Transverse colon (tissue), 4 donors: ENCODE measurements around the gene ANLN. TPM values are rescaled to one million over a fixed set of nuclear protein-coding genes. Genes with fewer than 3 reads are reported as not detected.

Experiments used
- DNase-seq: peaks from one replicate; pipeline ENCODE4 v3.0.0-alpha.2; 2019
- H3K27ac ChIP-seq, 4 donors: fragments of 200-600 bp; sonication (generic); 2 replicates each; pipeline ENCODE4 v1.5.1; 2016 to 2018; ENCODE audit warnings: inconsistent platforms in 4 of 4
- H3K27me3 ChIP-seq: fragments of 200-600 bp; sonication (generic); 2 replicates; pipeline ENCODE4 v1.5.1; 2017; ENCODE audit warnings: inconsistent platforms
- H3K36me3 ChIP-seq, 4 donors: fragments of 200-600 bp; sonication (generic); 2 replicates each; pipeline ENCODE4 v1.5.1; 2017 to 2019; ENCODE audit warnings: inconsistent platforms in 4 of 4
- H3K4me1 ChIP-seq, 4 donors: fragments of 200-600 bp; sonication (generic); 2 replicates each; pipeline ENCODE4 v1.5.1; 2017 to 2020; ENCODE audit warnings: inconsistent platforms in 4 of 4
- H3K4me3 ChIP-seq, 4 donors: fragments of 200-600 bp; sonication (generic); 1 replicate in 1 of 4; 2 replicates in 3 of 4; pipeline versions ENCODE4 v1.5.1 to v1.6.1; 2017 to 2019; ENCODE audit warnings: inconsistent platforms in 4 of 4
- H3K9me3 ChIP-seq, 2 donors: fragments of 200-600 bp; sonication (generic); 2 replicates each; pipeline ENCODE4 v1.5.1; 2017 to 2019; ENCODE audit warnings: inconsistent platforms in 2 of 2
- EP300 ChIP-seq: sonication (generic); formaldehyde crosslinking; IDR thresholded peaks from one replicate; pipeline ENCODE4 v1.6.1; 2017; ENCODE audit warnings: antibody characterized with exemption, low read depth
- POLR2A ChIP-seq: fragments of 450-650 bp; IDR thresholded peaks from one replicate; pipeline ENCODE4 v1.6.1; 2016; ENCODE audit warnings: antibody characterized with exemption, mild to moderate bottlenecking, moderate library complexity
- POLR2AphosphoS5 ChIP-seq, 3 donors: sonication (generic); formaldehyde crosslinking; IDR thresholded peaks; one replicate each; pipeline ENCODE4 v1.6.1; 2016; ENCODE audit warnings: antibody characterized with exemption in 3 of 3
- WGBS, 2 donors: methylation state at CpG; one replicate each; pipeline ENCODE4 v1.1.5; 2018; ENCODE audit warnings: low coverage in 1 of 2; 5-methylcytosine and 5-hydroxymethylcytosine counted together
- in situ Hi-C, 4 donors: fragments of 200-750 bp; cut with MboI; loops; one replicate each; pipeline versions ENCODE4 v1.15.0 to v1.15.1; 2017; ENCODE audit warnings: low sequenced_read_pairs in 3 of 4, low pct_ligation_motif_present in 1 of 4, low pct_unique_long_range_greater_than_20kb in 1 of 4
- intact Hi-C: fragments of 100-400 bp; cut with DNase I; formaldehyde crosslinking; loops from one replicate; pipeline ENCODE4 v1.15.1; 2023; ENCODE audit warnings: low total_unique reads
- total RNA-seq, 4 donors: library from RNA; depleted of rRNA; stranded (reverse); fragments of >200 nt; gene quantifications; one replicate each; pipeline ENCODE4 v1.1.0, GENCODE V29; 2016
- TF ChIP-seq, protein P1 (sequence below), 5 experiments: fragments of 200-600 bp in 3 of 5; fragments of 450-650 bp in 2 of 5; sonication (generic) in 3 of 5; IDR thresholded peaks; 1 replicate in 2 of 5; 2 replicates in 3 of 5; pipeline ENCODE4 v1.5.1; 2016 to 2017; ENCODE audit warnings: antibody characterized with exemption in 5 of 5, inconsistent platforms in 3 of 5, mild to moderate bottlenecking in 2 of 5, moderate library complexity in 1 of 5

Gene ANLN
- total RNA-seq, 4 donors from 2014 or later = 0.37 to 97.1 (median 5.7) TPM

DNA sequence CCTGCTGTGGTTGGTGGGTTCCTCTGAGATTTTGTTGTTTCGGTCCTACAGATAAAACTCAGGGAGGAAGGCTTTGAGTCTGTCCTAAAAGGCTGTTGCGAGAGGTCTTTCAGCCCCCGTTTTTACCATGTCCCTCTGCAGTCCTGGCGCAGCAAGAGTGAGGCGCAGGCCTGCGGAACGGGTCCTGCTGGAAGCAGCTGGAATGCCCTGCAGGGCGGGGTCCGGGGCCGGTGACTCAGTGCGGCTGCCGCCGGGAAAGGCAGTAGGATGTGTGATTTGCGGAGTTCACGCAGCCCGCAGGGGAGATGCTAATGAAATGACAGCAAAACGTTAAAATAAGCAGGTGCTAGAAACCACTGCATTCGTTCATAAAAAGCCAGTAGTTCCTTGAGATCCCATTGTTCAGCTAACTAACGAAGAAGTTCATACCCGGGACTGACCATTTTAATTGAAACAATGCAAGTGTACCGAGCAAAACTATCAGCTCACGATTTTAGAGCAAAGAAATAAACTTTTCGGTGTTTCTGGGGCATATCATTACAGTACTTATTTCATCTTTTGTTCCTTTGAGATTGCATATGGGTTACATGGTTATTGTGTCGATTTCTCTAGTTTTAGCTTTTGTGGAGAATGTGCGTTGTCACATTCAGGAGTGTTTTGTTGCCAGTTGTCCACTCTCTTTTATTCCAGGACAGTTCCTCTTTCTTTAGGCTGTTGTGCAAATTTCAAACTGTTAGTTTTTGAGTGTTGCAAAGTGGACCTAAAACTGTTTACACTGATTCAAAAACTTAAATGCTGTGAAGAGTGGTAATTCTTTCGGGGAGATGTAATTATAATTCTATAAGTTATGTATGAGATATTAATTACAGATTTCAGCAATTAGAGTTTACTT, 783 bp downstream of the ANLN start:
- no peaks in the 10 kb centered on the region for H3K27me3 ChIP-seq
- peak; percentile 85 for DNase-seq
- peaks cover 0 to 29% (median 13%) of the 10 kb centered on the region in 4 donors for H3K4me1 ChIP-seq
- H3K4me3 ChIP-seq = peak overlapping the region; percentile 51 to 86 (median 70)
- peak overlapping the region; percentile 84 to 88 (median 86) for H3K27ac ChIP-seq
- H3K9me3 ChIP-seq = no peaks in the 10 kb centered on the region
- WGBS, 2 donors = 2% methylated on average over 18 to 26 of the region's 26 CpGs
- in situ Hi-C loops = no loop called here
- intact Hi-C loops = loop anchor here (5.0 kb wide), 1 partner anchor 1063 kb away; no protein-coding TSS in a partner anchor
- TF ChIP-seq, protein P1, sequence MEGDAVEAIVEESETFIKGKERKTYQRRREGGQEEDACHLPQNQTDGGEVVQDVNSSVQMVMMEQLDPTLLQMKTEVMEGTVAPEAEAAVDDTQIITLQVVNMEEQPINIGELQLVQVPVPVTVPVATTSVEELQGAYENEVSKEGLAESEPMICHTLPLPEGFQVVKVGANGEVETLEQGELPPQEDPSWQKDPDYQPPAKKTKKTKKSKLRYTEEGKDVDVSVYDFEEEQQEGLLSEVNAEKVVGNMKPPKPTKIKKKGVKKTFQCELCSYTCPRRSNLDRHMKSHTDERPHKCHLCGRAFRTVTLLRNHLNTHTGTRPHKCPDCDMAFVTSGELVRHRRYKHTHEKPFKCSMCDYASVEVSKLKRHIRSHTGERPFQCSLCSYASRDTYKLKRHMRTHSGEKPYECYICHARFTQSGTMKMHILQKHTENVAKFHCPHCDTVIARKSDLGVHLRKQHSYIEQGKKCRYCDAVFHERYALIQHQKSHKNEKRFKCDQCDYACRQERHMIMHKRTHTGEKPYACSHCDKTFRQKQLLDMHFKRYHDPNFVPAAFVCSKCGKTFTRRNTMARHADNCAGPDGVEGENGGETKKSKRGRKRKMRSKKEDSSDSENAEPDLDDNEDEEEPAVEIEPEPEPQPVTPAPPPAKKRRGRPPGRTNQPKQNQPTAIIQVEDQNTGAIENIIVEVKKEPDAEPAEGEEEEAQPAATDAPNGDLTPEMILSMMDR (IDR thresholded peaks at IDR 0.05) = peak in 1 of 5 experiments; percentile 29
- peak; percentile 53 to 75 (median 65) for TF ChIP-seq POLR2AphosphoS5 (IDR thresholded peaks at IDR 0.05)
- TF ChIP-seq EP300 = no peak
- TF ChIP-seq POLR2A = peak; percentile 56
- no peaks in the 10 kb centered on the region for H3K36me3 ChIP-seq

DNA sequence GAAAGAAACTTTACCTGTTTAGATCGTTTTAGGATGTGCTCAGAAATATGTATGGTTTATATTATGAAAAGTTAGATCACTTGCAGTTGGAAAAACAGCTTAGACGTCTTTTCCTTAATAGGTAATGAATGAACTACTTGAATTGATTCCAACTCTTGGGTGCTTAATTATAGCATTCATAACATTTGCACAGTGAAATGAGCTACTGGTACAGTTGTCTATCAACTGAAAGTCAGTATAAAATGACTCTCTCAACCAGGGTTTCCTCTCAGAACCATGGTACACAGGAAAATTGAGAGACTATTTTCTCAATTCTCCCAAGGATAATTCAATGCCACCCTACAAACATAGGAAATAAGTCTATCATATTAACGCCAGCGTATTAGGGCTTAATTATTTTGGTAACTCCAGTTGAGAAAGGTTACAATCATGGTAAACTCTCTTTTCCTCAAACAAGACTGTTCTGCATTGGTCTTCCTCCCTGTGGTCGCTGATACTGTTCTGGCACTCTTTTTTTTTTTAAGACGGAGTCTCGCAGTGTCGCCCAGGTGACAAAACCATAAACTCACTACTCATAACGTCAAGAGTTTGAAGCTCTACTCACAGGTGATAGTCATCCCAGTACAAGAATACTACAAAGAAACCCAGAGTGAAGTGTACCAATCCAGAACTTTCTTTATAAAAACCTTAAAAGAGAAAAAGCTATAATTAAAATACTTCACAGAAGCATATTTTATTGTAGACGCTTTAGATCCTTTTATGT, 2.0 kb downstream of the ANLN start:
- 29 to 55% methylated on average over 9 to 10 of the region's 10 CpGs for WGBS, 2 donors
- H3K36me3 ChIP-seq = no peaks in the 10 kb centered on the region
- in situ Hi-C loops (no loop called here), intact Hi-C loops (loop anchor here (5.0 kb wide), 1 partner anchor 1064 kb away; no protein-coding TSS in a partner anchor)
- peak overlapping the region in 2 of 4 donors; percentile 69 to 86 for H3K4me3 ChIP-seq
- no peak for TF ChIP-seq EP300
- TF ChIP-seq POLR2AphosphoS5 (IDR thresholded peaks at IDR 0.05) = no peak
- peak overlapping the region in 3 of 4 donors; percentile 12 to 87 (median 84) for H3K27ac ChIP-seq
- peaks cover 0 to 29% (median 13%) of the 10 kb centered on the region in 4 donors for H3K4me1 ChIP-seq
- H3K27me3 ChIP-seq = no peaks in the 10 kb centered on the region
- H3K9me3 ChIP-seq = no peaks in the 10 kb centered on the region
- DNase-seq = no peak

DNA sequence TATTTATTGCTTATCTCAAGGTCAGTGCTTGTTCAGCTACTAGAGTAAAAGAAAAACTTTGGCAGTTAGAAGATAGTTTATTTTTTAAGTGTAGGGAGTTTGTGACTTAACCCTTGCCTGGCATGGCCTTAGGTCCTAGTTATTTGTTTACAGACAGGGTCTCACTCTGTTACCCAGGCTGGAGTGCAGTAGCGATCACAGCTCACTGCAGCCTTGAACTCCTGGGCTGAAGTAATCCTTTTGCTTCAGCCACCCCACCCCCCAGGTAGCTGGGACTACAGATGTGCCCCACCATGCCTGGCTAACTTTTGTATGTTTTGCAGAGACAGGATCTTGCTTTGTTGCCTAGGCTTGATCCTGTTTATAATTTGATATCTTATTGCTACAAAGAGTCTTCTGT, 4.2 kb downstream of the ANLN start:
- Histone ChIP-seq H3K9me3 (no peaks in the 10 kb centered on the region), H3K27me3 (no peaks in the 10 kb centered on the region), H3K36me3 (no peaks in the 10 kb centered on the region), H3K27ac (no peak overlapping the region), H3K4me1 (peaks cover 0 to 21% (median 13%) of the 10 kb centered on the region in 4 donors), H3K4me3 (no peak overlapping the region)
- DNase-seq = no peak
- intact Hi-C loops (loop anchor here (5.0 kb wide), 1 partner anchor 1067 kb away; no protein-coding TSS in a partner anchor), in situ Hi-C loops (no loop called here)
- 85% methylated on average over 1 of the region's 1 CpG; no CpG with 5 or more reads in 1 of the 2 donors for WGBS, 2 donors
- TF ChIP-seq POLR2AphosphoS5 (IDR thresholded peaks at IDR 0.05) = no peak
- TF ChIP-seq, protein P1 (IDR thresholded peaks at IDR 0.05) = no peak

DNA sequence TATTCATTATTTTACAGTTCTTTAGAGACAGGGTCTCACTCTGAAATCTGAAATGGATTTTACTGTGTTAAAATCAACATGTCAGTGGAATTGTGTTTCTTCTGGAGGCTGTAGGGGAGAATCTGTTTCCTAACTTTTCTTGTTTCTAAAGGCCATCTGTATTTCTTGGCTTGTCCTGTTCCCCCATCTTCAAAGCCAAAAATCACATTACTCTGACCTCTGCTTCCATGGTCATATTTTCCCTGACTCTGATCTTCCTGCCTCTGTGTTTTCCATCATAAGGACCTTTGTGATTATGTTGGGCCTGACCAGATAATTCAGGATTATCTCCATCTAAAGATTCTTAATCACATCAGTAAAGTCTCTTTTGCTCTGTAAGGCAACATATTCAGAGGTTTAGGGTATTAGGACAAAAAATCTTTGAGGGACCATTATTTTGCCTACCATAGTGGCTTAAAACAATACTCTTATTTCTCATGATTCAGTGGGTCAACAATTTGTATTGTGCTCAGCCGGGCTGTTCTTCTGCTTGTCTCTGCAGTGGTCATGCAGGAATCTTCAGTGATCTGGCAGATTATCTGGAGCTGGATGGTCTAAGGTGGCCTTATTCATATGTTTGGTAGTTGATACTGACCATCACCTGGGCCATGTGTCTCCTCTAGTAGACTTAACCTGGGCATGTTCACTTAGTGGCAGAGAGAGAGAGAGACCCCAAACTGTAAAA, 5.7 kb downstream of the ANLN start:
- no peak for TF ChIP-seq EP300
- no peak for TF ChIP-seq POLR2A
- TF ChIP-seq POLR2AphosphoS5 (IDR thresholded peaks at IDR 0.05) = no peak
- no peaks in the 10 kb centered on the region for H3K27me3 ChIP-seq
- intact Hi-C loops = loop anchor here (5.0 kb wide), 1 partner anchor 523 kb away; no protein-coding TSS in a partner anchor
- no peaks in the 10 kb centered on the region for H3K36me3 ChIP-seq
- H3K4me1 ChIP-seq = peaks cover 0 to 19% (median 10%) of the 10 kb centered on the region in 4 donors
- H3K4me3 ChIP-seq = no peak overlapping the region
- DNase-seq = no peak
- no peaks in the 10 kb centered on the region for H3K9me3 ChIP-seq
- in situ Hi-C loops = no loop called here
- H3K27ac ChIP-seq = no peak overlapping the region
- WGBS, 2 donors = 96 to 100% methylated on average over 1 of the region's 1 CpG
